HepG2 (cell line): ENCODE results near the gene UQCR11. TPM values are rescaled to one million over a fixed set of nuclear protein-coding genes. Genes with fewer than 3 reads are reported as not detected.

Experiments
- AGO2 ChIP-seq: fragments of 200-400 bp; formaldehyde crosslinking; optimal IDR thresholded peaks from 2 replicates; pipeline ENCODE3; 2017; ENCODE audit warnings: mild to moderate bottlenecking, low read depth, low read length, moderate library complexity
- ARNTL ChIP-seq: sonication (generic); formaldehyde crosslinking; IDR thresholded peaks from 2 replicates; pipeline ENCODE4 v1.4.0; 2020; ENCODE audit warnings: mild to moderate bottlenecking, missing genetic modification reagents
- CC2D1A ChIP-seq: sonication (generic); formaldehyde crosslinking; IDR thresholded peaks from 2 replicates; pipeline ENCODE4 v1.8.1; 2023; ENCODE audit warnings: mild to moderate bottlenecking, missing genetic modification reagents
- CREM ChIP-seq, 2 experiments: sonication (generic) in 1 of 2; formaldehyde crosslinking in 1 of 2; IDR thresholded peaks; 2 replicates each; pipeline versions ENCODE4 v1.4.0 to v1.6.1; 2016 to 2020; ENCODE audit warnings: antibody characterized with exemption in 1 of 2, mild to moderate bottlenecking in 1 of 2, missing genetic modification reagents in 1 of 2
- KLF13 ChIP-seq: sonication (generic); formaldehyde crosslinking; IDR thresholded peaks from 2 replicates; pipeline ENCODE4 v1.4.0; 2020; ENCODE audit warnings: mild to moderate bottlenecking, missing genetic modification reagents
- RARG ChIP-seq: sonication (generic); formaldehyde crosslinking; IDR thresholded peaks from 2 replicates; pipeline ENCODE4 v1.4.0; 2020; ENCODE audit warnings: low read depth, mild to moderate bottlenecking, missing genetic modification reagents
- REL ChIP-seq: sonication (generic); formaldehyde crosslinking; conservative IDR thresholded peaks from 2 replicates; pipeline ENCODE4 v1.8.0; 2022; ENCODE audit warnings: mild to moderate bottlenecking, missing genetic modification reagents, moderate library complexity
- SMARCE1 ChIP-seq: fragments of 450-650 bp; IDR thresholded peaks from 2 replicates; pipeline ENCODE4 v1.6.1; 2017; ENCODE audit warnings: borderline replicate concordance
- SOX5 ChIP-seq: IDR thresholded peaks from 2 replicates; pipeline ENCODE4 v1.6.1; 2016; ENCODE audit warnings: borderline replicate concordance
- SP1 ChIP-seq, 2 experiments: fragments of 450-650 bp in 1 of 2; sonication (generic) in 1 of 2; formaldehyde crosslinking in 1 of 2; IDR thresholded peaks; 2 replicates each; pipeline versions ENCODE4 v1.4.0 to v1.6.1; 2016 to 2020; ENCODE audit warnings: missing genetic modification reagents in 1 of 2
- SRY ChIP-seq: sonication (generic); formaldehyde crosslinking; IDR thresholded peaks from 2 replicates; pipeline ENCODE4 v1.8.0; 2022; ENCODE audit warnings: mild to moderate bottlenecking, missing genetic modification reagents
- SYNCRIP ChIP-seq: fragments of 200-400 bp; formaldehyde crosslinking; IDR thresholded peaks from 2 replicates; pipeline ENCODE4 v1.6.1; 2018; ENCODE audit warnings: mild to moderate bottlenecking, low read depth, low read length; ENCODE audit not compliant: insufficient read depth
- ZBED4 ChIP-seq: sonication (generic); formaldehyde crosslinking; IDR thresholded peaks from 2 replicates; pipeline ENCODE4 v1.4.0; 2020; ENCODE audit warnings: missing genetic modification reagents, borderline replicate concordance
- ZC3H13 ChIP-seq: sonication (generic); formaldehyde crosslinking; IDR thresholded peaks from 2 replicates; pipeline ENCODE4 v1.8.1; 2023; ENCODE audit warnings: mild to moderate bottlenecking, missing genetic modification reagents, moderate library complexity
- ZFAT ChIP-seq: sonication (generic); formaldehyde crosslinking; conservative IDR thresholded peaks from 2 replicates; pipeline ENCODE4 v1.8.1; 2023; ENCODE audit warnings: missing genetic modification reagents, inconsistent platforms
- ZFP37 ChIP-seq: sonication (generic); formaldehyde crosslinking; IDR thresholded peaks from 2 replicates; pipeline ENCODE4 v1.4.0; 2020; ENCODE audit warnings: missing genetic modification reagents, borderline replicate concordance
- ZFP62 ChIP-seq: sonication (generic); formaldehyde crosslinking; IDR thresholded peaks from 2 replicates; pipeline ENCODE4 v1.4.0; 2020; ENCODE audit warnings: missing genetic modification reagents
- ZNF124 ChIP-seq: sonication (generic); formaldehyde crosslinking; IDR thresholded peaks from 2 replicates; pipeline ENCODE4 v1.4.0; 2020; ENCODE audit warnings: missing genetic modification reagents
- ZNF143 ChIP-seq: sonication (generic); formaldehyde crosslinking; IDR thresholded peaks from 2 replicates; pipeline ENCODE4 v1.4.0; 2020; ENCODE audit warnings: missing genetic modification reagents
- ZNF160 ChIP-seq: sonication (generic); formaldehyde crosslinking; IDR thresholded peaks from 2 replicates; pipeline ENCODE4 v1.8.0; 2022; ENCODE audit warnings: mild to moderate bottlenecking, inconsistent platforms, missing genetic modification reagents
- ZNF224 ChIP-seq: sonication (generic); formaldehyde crosslinking; IDR thresholded peaks from 2 replicates; pipeline ENCODE4 v1.5.0; 2020; ENCODE audit warnings: mild to moderate bottlenecking, missing genetic modification reagents
- ZNF331 ChIP-seq: sonication (generic); formaldehyde crosslinking; IDR thresholded peaks from 2 replicates; pipeline ENCODE4 v1.4.0; 2020; ENCODE audit warnings: missing genetic modification reagents
- ZNF362 ChIP-seq: sonication (generic); formaldehyde crosslinking; IDR thresholded peaks from 2 replicates; pipeline ENCODE4 v1.4.0; 2020; ENCODE audit warnings: missing genetic modification reagents, mild to moderate bottlenecking, borderline replicate concordance
- ZNF607 ChIP-seq: sonication (generic); formaldehyde crosslinking; IDR thresholded peaks from 2 replicates; pipeline ENCODE4 v1.5.1; 2020; ENCODE audit warnings: missing genetic modification reagents, mild to moderate bottlenecking, borderline replicate concordance
- ZNF800 ChIP-seq: sonication (generic); formaldehyde crosslinking; IDR thresholded peaks from 2 replicates; pipeline ENCODE4 v1.4.0; 2020; ENCODE audit warnings: missing genetic modification reagents
- polyA plus RNA-seq, 8 experiments: library from polyadenylated mRNA; depleted of rRNA in 3 of 8; stranded (reverse) in 7 of 8; unstranded in 1 of 8; fragments of >200 nt; fragmentation: Illumina TruSeq in 4 of 8; extraction: Trizol in 4 of 8; gene quantifications; 2 replicates each; pipeline versions ENCODE4 v1.2.1 to v1.2.3, GENCODE V29; 2011 to 2016; ENCODE audit warnings: low read depth in 4 of 8, missing spikeins in 1 of 8, mixed read lengths in 1 of 8; ENCODE audit not compliant: insufficient read depth in 1 of 8
- total RNA-seq, 5 experiments: library from RNA; depleted of rRNA; stranded (reverse); fragments of >200 nt; fragmentation: Illumina TruSeq; extraction: Trizol; gene quantifications; 2 replicates each; pipeline ENCODE4 v1.2.3, GENCODE V29; 2016; ENCODE audit warnings: low read depth in 1 of 5

The UQCR11 gene
- total and polyA plus RNA-seq, 2 of the 13 experiments (the other 11 are each of a cell fraction or from before 2014, with no cell fraction given) = 125 to 214 TPM

DNA sequence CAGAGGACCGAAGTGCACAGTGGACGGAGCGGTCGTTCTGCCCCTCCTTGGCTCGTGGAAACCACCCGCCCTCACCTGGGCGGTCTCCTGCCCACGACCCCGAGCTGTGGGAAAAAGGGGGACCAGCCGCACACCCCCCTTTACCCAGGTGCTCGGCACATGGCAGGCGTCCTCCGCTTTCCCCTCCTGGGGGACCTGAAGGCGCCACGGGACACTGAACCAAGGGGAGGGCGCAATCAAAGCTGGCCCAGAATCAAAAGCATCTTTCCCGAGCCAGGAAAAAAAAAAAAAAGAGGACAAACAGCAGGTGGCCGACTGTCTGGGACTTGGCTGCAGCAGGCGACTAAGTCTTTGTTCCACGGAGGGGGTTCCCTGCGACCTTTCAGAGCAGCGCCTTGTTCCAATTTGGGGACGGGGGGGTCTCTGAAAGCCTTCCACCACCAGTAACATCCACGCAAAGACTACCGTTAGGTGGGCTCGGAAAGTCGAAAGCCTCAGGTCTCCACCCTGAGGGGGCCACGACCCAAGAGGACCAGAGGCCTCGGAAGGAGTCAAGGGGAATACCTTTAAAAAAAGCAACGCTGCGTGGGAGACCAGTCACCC, 13.7 kb downstream of the UQCR11 start (continued):
- peak; percentile 10; the same call in 1 of the 2 replicates for TF ChIP-seq ZNF800 (CRISPR knock-in tag)
- no peak for TF ChIP-seq SRY
- TF ChIP-seq RARG = no peak
- no peak for TF ChIP-seq ZNF331 (CRISPR knock-in tag)
- peak; percentile 19 for TF ChIP-seq AGO2
- TF ChIP-seq KLF13 = no peak
- no peak for TF ChIP-seq ZNF124 (CRISPR knock-in tag)
- no peak for TF ChIP-seq ZFP37 (CRISPR knock-in tag)
- TF ChIP-seq ZNF224 (CRISPR knock-in tag) = no peak
- TF ChIP-seq SOX5 (CRISPR knock-in tag) = no peak
- TF ChIP-seq REL (CRISPR knock-in tag) = no peak
- TF ChIP-seq ZNF362 (CRISPR knock-in tag) = 0 out of 2 replicates have a peak, but pooled peaks have one; percentile 8
- no peak for TF ChIP-seq ARNTL (CRISPR knock-in tag)
- TF ChIP-seq ZFAT = peak; percentile 4; the same call in 1 of the 2 replicates
- no peak for TF ChIP-seq SP1 (IDR thresholded peaks at IDR 0.05)
- TF ChIP-seq SP1 (CRISPR knock-in tag; IDR thresholded peaks at IDR 0.05) = no peak
- TF ChIP-seq SYNCRIP = no peak
- no peak for TF ChIP-seq ZNF143 (CRISPR knock-in tag)
- no peak for TF ChIP-seq CC2D1A (CRISPR knock-in tag)
- TF ChIP-seq ZBED4 (CRISPR knock-in tag) = no peak
- 0 out of 2 replicates have a peak, but pooled peaks have one; percentile 43 for TF ChIP-seq ZC3H13
- TF ChIP-seq ZNF607 (CRISPR knock-in tag) = no peak
- TF ChIP-seq CREM (IDR thresholded peaks at IDR 0.05) = no peak
- TF ChIP-seq CREM (CRISPR knock-in tag; IDR thresholded peaks at IDR 0.05) = no peak
- no peak for TF ChIP-seq SMARCE1
- no peak for TF ChIP-seq ZFP62
- no peak for TF ChIP-seq ZNF160 (CRISPR knock-in tag)
